ENCODE data around the gene KLHL26. TPM values are rescaled to one million over a fixed set of nuclear protein-coding genes. Genes with fewer than 3 reads are reported as not detected.
A peak's percentile ranks its signal among the peaks of the same experiment; 100 is the strongest.

The KLHL26 gene
- total and polyA plus RNA-seq, 2 of the 4 experiments (the other 2 are of a cell fraction), result 2.2 to 4.7 TPM

GRCh38 chr19:18608805-18609716, 27.8 kb upstream of the KLHL26 start:
- Histone ChIP-seq H2BK15ac (ENCODE audit: low read depth, low read length) (no peak overlapping the region), H3K9ac (ENCODE audit: low read depth, low read length) (no peak overlapping the region), H3K23ac (ENCODE audit: low read depth, low read length) (no peak overlapping the region), H4K5ac (ENCODE audit: low read depth, low read length) (no peak overlapping the region), H3K4me1 (ENCODE audit: control insufficient read depth, insufficient read depth, low read length) (peaks cover 11% of the 10 kb centered on the region; the same call in 1 of the 2 replicates), H3K27me3 (ENCODE audit: control insufficient read depth, insufficient read depth, low read length) (peaks cover 88% of the 10 kb centered on the region), H2BK120ac (ENCODE audit: low read depth, low read length) (no peak overlapping the region), H3K9me1 (ENCODE audit: insufficient read depth, low read length) (no peaks in the 10 kb centered on the region), H3K4me3 (ENCODE audit: insufficient read depth, low read depth, low read length) (no peak overlapping the region), H3K4me2 (ENCODE audit: low read depth, low read length) (no peak overlapping the region), H4K91ac (ENCODE audit: insufficient read depth, low read depth, low read length) (no peak overlapping the region), H2BK5ac (ENCODE audit: low read depth, low read length, poor library complexity, severe bottlenecking) (no peak overlapping the region), H2AK9ac (replicated peaks; ENCODE audit: low read depth, low read length, poor library complexity) (peak overlapping the region; percentile 9), H2BK20ac (ENCODE audit: low read depth, low read length) (no peak overlapping the region), H3K14ac (replicated peaks; ENCODE audit: low read depth, low read length) (no peak overlapping the region), H3K56ac (ENCODE audit: extremely low read depth, insufficient read depth, low read length) (no peak overlapping the region), H3K36me3 (ENCODE audit: control insufficient read depth, insufficient read depth, low read length) (no peaks in the 10 kb centered on the region), H3K4ac (ENCODE audit: low read depth, low read length) (no peak overlapping the region), H3K18ac (ENCODE audit: low read depth, low read length) (no peak overlapping the region), H2AFZ (replicated peaks; ENCODE audit: low read length, poor library complexity) (no peak overlapping the region), H3K9me3 (ENCODE audit: control insufficient read depth, insufficient read depth, low read length) (no peaks in the 10 kb centered on the region), H4K8ac (ENCODE audit: low read depth in 2 of 2, low read length in 2 of 2) (no peak overlapping the region), H3K27ac (ENCODE audit: insufficient read depth, low read length) (no peak overlapping the region), H2AK5ac (ENCODE audit: low read depth, low read length) (no peak overlapping the region), H4K20me1 (ENCODE audit: insufficient read depth, low read length) (peaks cover 4% of the 10 kb centered on the region; the same call in 1 of the 2 replicates), H3K79me1 (ENCODE audit: low read depth in 1 of 2, low read length in 2 of 2) (no peaks in the 10 kb centered on the region)
- no peak for ATAC-seq (ENCODE audit: low read depth)
- CTCF ChIA-PET, result no interaction called here
- dilution Hi-C loops (cut with HindIII; ENCODE audit: low sequenced_read_pairs, unreplicated experiment) (no loop called here), intact Hi-C loops (cut with micrococcal nuclease) (no loop called here), in situ Hi-C loops (cut with MboI; ENCODE audit: low sequenced_read_pairs) (no loop called here)
- POLR2A ChIA-PET (ENCODE audit: unreplicated experiment), result no interaction called here
- DNase-seq, result no peak
- BruUV-seq (replicated peaks), result no TSS peak
- 49% methylated on average over 2 of the region's 9 CpGs; no CpG with 5 or more reads in 1 of the 2 experiments for whole genome bisulfite sequencing, 2 experiments (ENCODE audit: extremely low coverage in 2 of 2, insufficient read length in 1 of 2)
- TF ChIP-seq NFE2L2 (IDR thresholded peaks at IDR 0.05; ENCODE audit: low read depth, low read length) (no peak), MAZ (IDR thresholded peaks at IDR 0.05; ENCODE audit: borderline replicate concordance, low read depth, low read length) (no peak), BHLHE40 (IDR thresholded peaks at IDR 0.05; ENCODE audit: low read depth, low read length) (no peak), ELK1 (IDR thresholded peaks at IDR 0.05; ENCODE audit: borderline replicate concordance, low read depth, low read length) (no peak), MXI1 (IDR thresholded peaks at IDR 0.05; ENCODE audit: borderline replicate concordance, low read depth, low read length) (no peak), MAFK (IDR thresholded peaks at IDR 0.05; ENCODE audit: low read depth, low read length) (no peak), FOS (IDR thresholded peaks at IDR 0.05; ENCODE audit: low read depth, low read length) (no peak), USF2 (IDR thresholded peaks at IDR 0.05; ENCODE audit: low read depth, low read length) (no peak), POLR2A (IDR thresholded peaks at IDR 0.05; ENCODE audit: low read depth, low read length) (no peak), SMC3 (IDR thresholded peaks at IDR 0.05; ENCODE audit: low read depth, low read length) (no peak), RFX5 (IDR thresholded peaks at IDR 0.05; ENCODE audit: low read depth, low read length) (no peak), RAD21 (IDR thresholded peaks at IDR 0.05; ENCODE audit: low read length) (no peak), CHD1 (IDR thresholded peaks at IDR 0.05; ENCODE audit: low read depth, low read length) (no peak), CEBPB (IDR thresholded peaks at IDR 0.05; ENCODE audit: low read depth, low read length) (no peak), CTCF (conservative IDR thresholded peaks at IDR 0.05; ENCODE audit: low read depth, low read length) (no peak)

All from IMR-90 (cell line).